DMS 273 treated with DMSO at 0.1 percent for 48 hours (cell line): ENCODE data around the gene FXYD1.
"Not testable (repeated sequence)": the region's sequence is repeated elsewhere in the genome, so short reads cannot be mapped to it uniquely, and the experiment has no call there.

Experiments
- DNase-seq: peaks from one replicate; lab custom pipeline; 2025; lab: John Stamatoyannopoulos, UW

FXYD1 gene

GRCh38 chr19:35143231-35143715 is 4.6 kb downstream of the FXYD1 start, which contains the start of gene FXYD7:
Gene FXYD7 (plus strand): TSS chr19:35143255. CDS start chr19:35143334, 79 bp downstream.
- DNase-seq = no peak

DNA sequence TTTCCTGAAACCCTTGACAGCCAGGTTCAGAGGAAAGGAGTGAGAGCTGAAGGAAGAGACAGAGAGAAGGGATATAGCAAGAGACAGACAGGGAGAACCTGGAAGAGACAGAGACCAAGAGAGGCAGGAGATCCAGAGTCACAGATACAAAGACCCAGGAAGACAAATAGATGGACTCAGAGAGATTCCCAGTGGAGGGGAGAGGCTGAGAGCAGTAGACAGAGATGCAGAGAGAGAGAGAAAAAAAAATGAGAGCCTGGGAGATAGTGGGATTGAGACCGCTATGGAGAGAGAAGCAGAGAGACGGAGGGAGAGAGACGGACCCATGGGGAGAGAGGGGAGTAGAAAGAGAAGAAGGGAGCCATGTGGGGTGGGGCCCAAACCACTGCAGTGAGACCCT is 5.2 kb downstream of the FXYD1 start:
- no peak for DNase-seq

GRCh38 chr19:35144259-35144599 is 5.6 kb downstream of the FXYD1 start:
- DNase-seq = no peak

DNA sequence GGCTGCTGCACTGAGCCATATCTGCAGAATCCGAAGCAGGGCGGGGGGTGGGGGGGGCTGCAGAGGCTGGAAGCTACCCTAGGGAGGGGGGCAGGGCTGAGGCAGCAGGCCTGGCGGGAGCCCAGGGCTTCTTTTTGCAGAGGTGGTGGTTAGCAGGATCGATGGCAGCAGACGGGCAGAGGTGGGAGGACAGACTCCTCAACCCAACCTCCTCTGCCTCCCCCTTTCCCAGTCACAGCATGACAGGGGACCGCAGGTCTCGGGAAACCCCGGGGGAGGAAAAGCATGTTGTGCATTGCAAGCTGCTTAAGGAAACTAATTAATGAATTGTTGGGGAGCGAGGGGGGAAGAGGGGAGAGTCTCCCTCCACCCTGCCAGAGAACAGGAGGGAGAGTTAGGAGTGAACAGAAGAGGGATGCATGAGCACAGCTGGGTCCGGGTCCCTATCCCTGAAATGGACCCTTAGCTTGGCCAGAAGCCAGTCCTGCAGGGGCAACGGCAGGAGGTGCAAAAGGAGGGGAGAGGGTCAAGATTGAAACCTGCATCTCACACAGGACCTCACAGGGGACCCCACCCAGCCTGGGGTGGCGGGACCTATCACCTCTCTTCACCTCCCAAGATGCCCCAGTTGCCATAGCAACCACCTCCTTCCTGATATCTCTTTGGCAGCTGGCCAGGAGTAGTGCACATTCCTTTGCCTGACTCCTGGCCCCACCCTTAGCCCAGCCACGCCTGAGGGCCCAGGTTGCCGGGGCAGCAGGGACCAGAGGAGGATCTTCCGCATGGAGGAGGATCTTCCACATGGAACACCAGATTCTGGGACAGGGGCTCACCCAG is 6.2 kb downstream of the FXYD1 start:
- DNase-seq = peak; percentile 49

DNA sequence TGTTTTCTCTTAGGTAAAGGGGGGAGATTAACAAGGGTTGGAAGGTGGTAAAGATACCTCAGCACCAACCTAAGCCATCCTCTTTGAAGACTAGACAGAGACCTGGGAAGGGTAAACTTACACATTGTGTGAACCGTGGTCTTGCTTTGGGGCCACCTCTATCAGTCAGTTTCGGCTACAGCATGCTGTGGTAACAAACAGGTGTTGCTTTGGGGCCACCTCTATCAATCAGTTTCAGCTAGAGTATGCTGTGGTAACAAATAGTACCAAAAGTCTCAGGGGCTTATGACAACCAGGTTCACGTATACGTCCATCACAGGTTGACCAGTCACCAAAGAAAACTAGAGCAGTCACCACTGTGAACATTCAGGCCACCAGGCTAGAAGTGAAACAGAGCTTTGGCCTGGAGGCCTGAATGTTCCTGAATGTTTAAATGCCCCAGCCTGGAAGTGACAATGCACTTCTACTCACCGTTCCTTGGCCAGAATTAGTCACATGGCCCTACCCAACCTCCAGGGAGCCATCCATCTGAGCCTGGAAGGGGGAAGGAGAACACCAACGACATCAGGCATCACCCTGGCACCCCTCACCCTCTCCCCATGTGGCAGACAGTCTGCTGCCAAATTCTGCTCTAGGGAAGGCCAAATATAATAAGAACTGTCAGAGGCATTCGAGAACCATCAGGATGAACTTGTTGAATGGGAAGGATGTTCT is 8.3 kb downstream of the FXYD1 start:
- no peak for DNase-seq

- no peak for DNase-seq
These were observed 10.8 kb downstream of the FXYD1 start for GRCh38 chr19:35149463-35149862.

GRCh38 chr19:35150445-35150844 is 11.8 kb downstream of the FXYD1 start:
- DNase-seq = no peak

- DNase-seq = no peak
These were observed 12.8 kb downstream of the FXYD1 start for GRCh38 chr19:35151273-35152065.

GRCh38 chr19:35153129-35153522 is 14.5 kb downstream of the FXYD1 start:
- not testable (repeated sequence) for DNase-seq

DNA sequence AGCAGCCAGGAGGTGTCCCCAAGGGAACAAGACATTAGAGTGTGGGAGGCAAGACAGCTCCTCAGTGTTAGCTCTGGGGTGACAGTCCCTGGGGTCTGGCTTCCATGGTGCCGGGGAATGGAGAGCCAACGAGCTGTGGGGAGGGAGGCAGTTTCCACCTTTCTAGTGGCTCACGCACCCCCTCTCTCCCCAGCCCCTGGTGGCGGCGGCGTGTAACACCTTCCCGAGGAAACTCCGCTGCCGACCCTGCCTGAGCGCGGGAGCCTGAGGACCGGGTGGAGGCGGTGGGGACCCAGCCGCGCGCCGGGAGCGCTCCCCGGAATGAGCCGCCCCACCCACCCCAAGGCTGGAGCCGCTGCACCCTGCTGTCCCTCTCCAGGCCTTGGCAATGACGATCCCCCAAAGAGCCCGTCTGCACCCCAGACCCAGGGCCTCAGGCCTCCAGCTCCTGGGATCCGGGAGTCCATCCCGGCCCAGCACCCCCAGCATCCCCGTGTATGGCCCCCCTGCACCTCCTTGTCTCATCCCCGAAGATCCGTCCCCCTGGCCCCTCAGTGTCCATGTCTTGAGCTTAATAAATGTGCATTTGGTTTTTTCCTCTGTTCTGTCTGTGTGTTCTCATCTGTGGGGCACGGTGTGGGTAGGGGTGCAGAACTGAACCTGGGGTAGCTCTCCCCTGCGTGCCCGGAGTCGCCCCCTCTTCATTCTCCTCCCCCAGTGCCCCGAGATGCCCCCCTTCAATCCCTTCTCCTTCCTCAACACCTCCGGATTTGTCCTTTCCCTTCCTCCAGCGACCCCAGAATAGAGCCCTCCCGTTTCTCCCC is 15.3 kb downstream of the FXYD1 start:
- no peak for DNase-seq

DNA sequence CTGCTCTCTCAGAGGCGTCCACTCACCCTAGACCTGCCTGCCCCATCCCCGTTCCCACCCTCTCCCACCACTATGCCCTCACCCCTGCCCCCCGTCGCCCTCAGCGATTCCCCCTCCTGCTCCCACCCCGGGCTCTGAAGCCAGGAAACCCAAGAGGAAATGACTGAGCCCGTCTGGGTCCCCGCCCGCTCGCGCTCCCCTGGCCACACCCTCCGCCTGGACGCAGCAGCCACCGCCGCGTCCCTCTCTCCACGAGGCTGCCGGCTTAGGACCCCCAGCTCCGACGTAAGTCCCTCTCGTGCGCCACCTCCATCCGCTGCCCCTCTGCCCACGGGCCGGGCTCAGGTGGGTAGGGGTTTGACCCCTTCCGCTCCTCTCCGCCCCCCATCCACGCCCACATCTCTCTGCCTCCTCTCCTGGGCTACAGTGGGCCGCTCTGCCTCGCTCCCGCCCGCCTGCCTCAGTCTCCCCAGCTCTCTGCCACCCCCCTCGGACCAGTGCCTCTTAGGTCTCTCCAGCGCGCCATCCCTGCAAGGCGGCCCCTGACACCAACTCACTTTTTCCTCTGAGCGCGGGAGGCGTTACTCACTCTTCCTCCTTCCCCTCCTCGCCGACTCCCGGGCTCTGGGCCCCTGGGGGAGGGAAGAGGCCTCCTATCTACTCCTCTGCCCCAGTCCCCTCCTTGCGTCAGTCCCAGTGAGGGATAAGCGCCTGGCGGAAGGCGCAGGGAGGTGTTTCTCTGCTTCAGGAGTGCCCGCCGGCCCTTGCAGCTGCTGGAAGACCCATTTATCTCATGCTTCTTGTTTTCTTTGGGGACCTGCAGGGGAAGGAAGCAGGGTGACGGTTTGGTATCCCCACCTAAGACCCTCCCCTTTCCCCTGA is 16.1 kb downstream of the FXYD1 start, which contains the start of gene FXYD5:
TSS of gene FXYD5 (plus strand) at position 211 of the 882 bp plus-strand sequence. CDS start 816 bp downstream, outside the sequence.
- DNase-seq = no peak

- no peak for DNase-seq
These were observed 16.8 kb downstream of the FXYD1 start for GRCh38 chr19:35155441-35155840.

DNA sequence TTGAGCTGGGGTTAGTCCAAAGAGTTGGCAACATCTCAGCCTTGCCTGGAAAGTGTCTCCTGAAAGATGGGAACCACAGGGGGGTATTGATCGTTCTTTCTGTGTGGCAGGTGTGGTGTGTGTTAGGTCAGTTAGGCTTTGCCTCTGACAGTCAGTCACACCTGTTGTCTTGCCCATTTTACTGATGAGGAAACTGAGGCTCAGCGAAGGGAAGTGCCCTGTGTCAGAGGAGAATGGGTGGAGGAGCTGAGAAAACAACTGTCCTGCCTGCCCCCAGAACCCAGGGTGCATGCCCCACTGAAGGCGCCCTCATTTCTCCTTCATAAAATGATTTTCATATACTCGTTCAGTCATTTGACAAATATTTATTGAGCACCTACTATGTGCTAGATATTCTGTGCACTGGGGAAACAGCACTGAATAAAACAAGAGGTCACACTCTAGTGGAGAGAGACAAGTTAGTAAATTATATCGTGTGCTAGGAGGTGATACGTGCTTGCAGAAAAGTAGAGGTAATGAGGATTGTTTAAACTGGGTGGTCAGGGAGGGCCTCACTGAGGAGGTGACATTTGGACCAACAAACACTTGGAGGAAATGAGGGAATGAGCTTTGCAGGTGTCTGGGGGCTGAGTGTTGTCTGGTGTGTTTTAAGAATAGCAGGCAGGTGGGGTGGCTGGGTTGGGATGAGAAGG is 17.5 kb downstream of the FXYD1 start:
- DNase-seq = no peak

DNA sequence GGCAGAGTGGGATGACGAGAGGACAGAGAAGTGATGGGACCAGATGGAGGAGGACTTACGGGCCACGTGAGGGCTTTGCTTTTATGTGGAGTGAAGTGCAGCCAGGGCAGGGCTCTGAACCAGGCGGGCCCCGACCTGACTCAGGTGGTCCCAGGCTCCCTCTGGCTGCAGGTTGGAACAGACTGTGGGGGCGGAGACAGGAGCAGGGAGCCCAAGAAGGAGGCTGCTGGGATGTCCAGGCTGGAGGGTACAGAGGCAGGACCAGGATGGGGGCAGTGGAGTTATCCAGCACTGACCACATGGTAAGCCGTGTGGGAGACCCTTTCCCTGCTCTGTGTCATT is 18.0 kb downstream of the FXYD1 start:
- no peak for DNase-seq

GRCh38 chr19:35157431-35157830 is 18.8 kb downstream of the FXYD1 start:
- DNase-seq = no peak

DNA sequence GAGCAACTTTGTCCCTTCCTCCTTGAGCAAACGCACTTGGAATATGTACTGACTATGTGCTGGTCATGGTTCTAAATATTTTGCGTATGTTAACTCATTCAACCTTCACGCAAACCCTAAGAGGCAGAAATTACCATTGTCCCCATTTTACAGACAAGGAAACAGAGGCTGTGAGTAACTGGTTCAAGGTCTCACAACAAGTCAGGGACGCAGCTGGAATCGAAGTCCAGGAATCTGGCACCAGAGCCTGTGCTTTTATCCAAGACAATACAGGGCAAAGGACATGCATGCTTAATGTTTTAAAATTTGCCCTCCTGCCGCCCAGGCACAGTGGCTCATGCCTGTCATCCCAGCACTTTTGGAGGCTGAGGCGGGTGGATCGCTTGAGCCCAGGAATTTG is 21.0 kb downstream of the FXYD1 start:
- DNase-seq = no peak

DNA sequence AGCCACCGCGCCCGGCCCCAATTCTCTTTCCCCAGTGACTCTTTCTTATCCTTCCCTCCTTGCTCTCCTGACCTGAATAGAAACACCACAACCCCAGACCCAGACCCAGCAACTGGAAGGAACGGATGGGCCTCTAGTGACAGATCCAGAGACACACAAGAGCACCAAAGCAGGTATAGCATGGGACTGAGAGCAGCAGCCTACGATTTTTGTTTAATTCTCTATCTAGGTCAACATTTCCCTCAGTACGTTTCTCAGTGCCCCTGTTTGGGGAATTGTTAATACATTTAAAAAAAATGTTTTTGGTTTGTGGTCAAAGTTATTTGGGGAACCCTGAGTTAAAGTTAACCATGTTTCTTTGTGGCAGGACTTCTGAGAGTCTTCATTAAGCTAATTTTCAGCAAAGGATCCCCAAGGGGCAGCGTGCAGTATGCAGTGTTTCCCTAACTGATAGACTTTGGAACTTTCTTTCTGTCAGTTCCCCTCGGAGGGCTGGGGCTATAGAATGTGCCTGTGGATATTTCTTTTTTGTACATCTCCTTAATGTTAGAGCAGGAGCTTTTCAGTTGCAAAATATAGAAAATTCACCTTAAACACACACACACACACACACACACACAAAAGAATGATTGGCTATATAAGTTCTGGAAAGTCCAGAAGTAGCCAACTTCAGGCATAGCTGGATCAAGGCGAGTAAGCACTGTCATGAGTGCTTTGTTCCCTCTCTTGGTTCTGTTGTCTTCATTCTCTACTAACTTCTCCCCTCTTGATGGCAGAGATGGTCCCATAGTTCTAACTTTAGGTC is 22.2 kb downstream of the FXYD1 start:
- DNase-seq = no peak

GRCh38 chr19:35161434-35161743 is 22.8 kb downstream of the FXYD1 start:
- DNase-seq = no peak
